ENCODE measurements around the gene ESPNL. TPM values are rescaled to one million over a fixed set of nuclear protein-coding genes. Genes with fewer than 3 reads are reported as not detected.

Gene ESPNL
- total and polyA plus RNA-seq, 9 of the 15 experiments (the other 6 are each of a cell fraction or from before 2014, with no cell fraction given) = 0.03 to 0.09 (median 0.05) TPM; not detected in 3

DNA sequence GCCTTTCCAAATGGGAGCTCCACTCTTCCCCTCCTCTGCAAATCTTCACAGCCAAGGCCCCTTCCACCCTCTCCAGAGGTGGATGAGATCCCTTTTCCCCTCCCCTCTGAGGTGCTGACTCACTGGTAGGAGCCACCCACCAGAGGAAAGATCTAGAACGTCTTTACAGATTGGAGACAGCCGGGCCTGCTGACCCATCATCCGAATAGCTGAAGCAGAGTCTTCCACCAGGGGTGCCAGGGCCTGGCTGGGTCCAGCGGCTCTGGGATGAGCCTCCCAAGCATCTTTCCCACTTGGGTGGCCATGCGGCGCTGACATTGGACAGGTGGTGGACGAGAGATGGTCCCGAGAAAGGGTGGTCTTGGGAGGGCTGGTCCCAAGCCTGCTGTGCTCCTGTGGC is 67.6 kb downstream of the ESPNL start (continued):
- TF ChIP-seq, protein P1, sequence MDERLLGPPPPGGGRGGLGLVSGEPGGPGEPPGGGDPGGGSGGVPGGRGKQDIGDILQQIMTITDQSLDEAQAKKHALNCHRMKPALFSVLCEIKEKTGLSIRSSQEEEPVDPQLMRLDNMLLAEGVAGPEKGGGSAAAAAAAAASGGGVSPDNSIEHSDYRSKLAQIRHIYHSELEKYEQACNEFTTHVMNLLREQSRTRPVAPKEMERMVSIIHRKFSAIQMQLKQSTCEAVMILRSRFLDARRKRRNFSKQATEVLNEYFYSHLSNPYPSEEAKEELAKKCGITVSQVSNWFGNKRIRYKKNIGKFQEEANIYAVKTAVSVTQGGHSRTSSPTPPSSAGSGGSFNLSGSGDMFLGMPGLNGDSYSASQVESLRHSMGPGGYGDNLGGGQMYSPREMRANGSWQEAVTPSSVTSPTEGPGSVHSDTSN (CRISPR knock-in tag; IDR thresholded peaks at IDR 0.05; ENCODE audit: low read depth) = no peak
- TF ChIP-seq, protein P1 (tag; conservative IDR thresholded peaks at IDR 0.05; ENCODE audit: low read depth) = no peak
- no peak for TF ChIP-seq POLR2A (conservative IDR thresholded peaks at IDR 0.05)
- TF ChIP-seq ZC3H8 (IDR thresholded peaks at IDR 0.05) = no peak
- TF ChIP-seq SLC30A9 (CRISPR knock-in tag; IDR thresholded peaks at IDR 0.05) = no peak
- no peak for TF ChIP-seq ZNF764 (CRISPR knock-in tag; IDR thresholded peaks at IDR 0.05; ENCODE audit: low read depth)
- no peak for TF ChIP-seq ETS2 (tag; IDR thresholded peaks at IDR 0.05; ENCODE audit: borderline replicate concordance, poor library complexity, severe bottlenecking)
- no peak for TF ChIP-seq SMAD2 (IDR thresholded peaks at IDR 0.05; ENCODE audit: low read depth, low read length)
- TF ChIP-seq, protein P2, sequence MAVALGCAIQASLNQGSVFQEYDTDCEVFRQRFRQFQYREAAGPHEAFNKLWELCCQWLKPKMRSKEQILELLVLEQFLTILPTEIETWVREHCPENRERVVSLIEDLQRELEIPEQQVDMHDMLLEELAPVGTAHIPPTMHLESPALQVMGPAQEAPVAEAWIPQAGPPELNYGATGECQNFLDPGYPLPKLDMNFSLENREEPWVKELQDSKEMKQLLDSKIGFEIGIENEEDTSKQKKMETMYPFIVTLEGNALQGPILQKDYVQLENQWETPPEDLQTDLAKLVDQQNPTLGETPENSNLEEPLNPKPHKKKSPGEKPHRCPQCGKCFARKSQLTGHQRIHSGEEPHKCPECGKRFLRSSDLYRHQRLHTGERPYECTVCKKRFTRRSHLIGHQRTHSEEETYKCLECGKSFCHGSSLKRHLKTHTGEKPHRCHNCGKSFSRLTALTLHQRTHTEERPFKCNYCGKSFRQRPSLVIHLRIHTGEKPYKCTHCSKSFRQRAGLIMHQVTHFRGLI (CRISPR knock-in tag; IDR thresholded peaks at IDR 0.05) = no peak
- TF ChIP-seq ESRRB (CRISPR knock-in tag; IDR thresholded peaks at IDR 0.05; ENCODE audit: borderline replicate concordance) = no peak
- no peak for TF ChIP-seq STAT5A (IDR thresholded peaks at IDR 0.05; ENCODE audit: borderline replicate concordance, low read length)
- no peak for TF ChIP-seq FOXA1 (IDR thresholded peaks at IDR 0.05; ENCODE audit: borderline replicate concordance)
- TF ChIP-seq, protein P3, sequence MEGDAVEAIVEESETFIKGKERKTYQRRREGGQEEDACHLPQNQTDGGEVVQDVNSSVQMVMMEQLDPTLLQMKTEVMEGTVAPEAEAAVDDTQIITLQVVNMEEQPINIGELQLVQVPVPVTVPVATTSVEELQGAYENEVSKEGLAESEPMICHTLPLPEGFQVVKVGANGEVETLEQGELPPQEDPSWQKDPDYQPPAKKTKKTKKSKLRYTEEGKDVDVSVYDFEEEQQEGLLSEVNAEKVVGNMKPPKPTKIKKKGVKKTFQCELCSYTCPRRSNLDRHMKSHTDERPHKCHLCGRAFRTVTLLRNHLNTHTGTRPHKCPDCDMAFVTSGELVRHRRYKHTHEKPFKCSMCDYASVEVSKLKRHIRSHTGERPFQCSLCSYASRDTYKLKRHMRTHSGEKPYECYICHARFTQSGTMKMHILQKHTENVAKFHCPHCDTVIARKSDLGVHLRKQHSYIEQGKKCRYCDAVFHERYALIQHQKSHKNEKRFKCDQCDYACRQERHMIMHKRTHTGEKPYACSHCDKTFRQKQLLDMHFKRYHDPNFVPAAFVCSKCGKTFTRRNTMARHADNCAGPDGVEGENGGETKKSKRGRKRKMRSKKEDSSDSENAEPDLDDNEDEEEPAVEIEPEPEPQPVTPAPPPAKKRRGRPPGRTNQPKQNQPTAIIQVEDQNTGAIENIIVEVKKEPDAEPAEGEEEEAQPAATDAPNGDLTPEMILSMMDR (IDR thresholded peaks at IDR 0.05 in 2 of 3, conservative IDR thresholded peaks at IDR 0.05 in 1 of 3; ENCODE audit: insufficient read depth in 2 of 3, low read depth in 1 of 3, low read length in 3 of 3) = no peak
- TF ChIP-seq, protein P4, sequence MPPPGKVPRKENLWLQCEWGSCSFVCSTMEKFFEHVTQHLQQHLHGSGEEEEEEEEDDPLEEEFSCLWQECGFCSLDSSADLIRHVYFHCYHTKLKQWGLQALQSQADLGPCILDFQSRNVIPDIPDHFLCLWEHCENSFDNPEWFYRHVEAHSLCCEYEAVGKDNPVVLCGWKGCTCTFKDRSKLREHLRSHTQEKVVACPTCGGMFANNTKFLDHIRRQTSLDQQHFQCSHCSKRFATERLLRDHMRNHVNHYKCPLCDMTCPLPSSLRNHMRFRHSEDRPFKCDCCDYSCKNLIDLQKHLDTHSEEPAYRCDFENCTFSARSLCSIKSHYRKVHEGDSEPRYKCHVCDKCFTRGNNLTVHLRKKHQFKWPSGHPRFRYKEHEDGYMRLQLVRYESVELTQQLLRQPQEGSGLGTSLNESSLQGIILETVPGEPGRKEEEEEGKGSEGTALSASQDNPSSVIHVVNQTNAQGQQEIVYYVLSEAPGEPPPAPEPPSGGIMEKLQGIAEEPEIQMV (tag; conservative IDR thresholded peaks at IDR 0.05; ENCODE audit: low read depth) = no peak
- no peak for TF ChIP-seq EZH2 (IDR thresholded peaks at IDR 0.05; ENCODE audit: borderline replicate concordance, low read depth, low read length)
- no peak for TF ChIP-seq PCBP1 (IDR thresholded peaks at IDR 0.05; ENCODE audit: low read depth, low read length, poor library complexity, severe bottlenecking)
- TF ChIP-seq BCL6 (CRISPR knock-in tag; IDR thresholded peaks at IDR 0.05) = no peak
- TF ChIP-seq, protein P5, sequence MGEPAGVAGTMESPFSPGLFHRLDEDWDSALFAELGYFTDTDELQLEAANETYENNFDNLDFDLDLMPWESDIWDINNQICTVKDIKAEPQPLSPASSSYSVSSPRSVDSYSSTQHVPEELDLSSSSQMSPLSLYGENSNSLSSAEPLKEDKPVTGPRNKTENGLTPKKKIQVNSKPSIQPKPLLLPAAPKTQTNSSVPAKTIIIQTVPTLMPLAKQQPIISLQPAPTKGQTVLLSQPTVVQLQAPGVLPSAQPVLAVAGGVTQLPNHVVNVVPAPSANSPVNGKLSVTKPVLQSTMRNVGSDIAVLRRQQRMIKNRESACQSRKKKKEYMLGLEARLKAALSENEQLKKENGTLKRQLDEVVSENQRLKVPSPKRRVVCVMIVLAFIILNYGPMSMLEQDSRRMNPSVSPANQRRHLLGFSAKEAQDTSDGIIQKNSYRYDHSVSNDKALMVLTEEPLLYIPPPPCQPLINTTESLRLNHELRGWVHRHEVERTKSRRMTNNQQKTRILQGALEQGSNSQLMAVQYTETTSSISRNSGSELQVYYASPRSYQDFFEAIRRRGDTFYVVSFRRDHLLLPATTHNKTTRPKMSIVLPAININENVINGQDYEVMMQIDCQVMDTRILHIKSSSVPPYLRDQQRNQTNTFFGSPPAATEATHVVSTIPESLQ (CRISPR knock-in tag; IDR thresholded peaks at IDR 0.05) = no peak
- TF ChIP-seq RBM34 (IDR thresholded peaks at IDR 0.05; ENCODE audit: borderline replicate concordance, insufficient read depth, low read length) = no peak
- 0 out of 2 replicates have a peak, but pooled peaks have one; percentile 27 for TF ChIP-seq FOSL1 (tag; conservative IDR thresholded peaks at IDR 0.05)
